ENCODE data around the gene SPAG16.

DNA sequence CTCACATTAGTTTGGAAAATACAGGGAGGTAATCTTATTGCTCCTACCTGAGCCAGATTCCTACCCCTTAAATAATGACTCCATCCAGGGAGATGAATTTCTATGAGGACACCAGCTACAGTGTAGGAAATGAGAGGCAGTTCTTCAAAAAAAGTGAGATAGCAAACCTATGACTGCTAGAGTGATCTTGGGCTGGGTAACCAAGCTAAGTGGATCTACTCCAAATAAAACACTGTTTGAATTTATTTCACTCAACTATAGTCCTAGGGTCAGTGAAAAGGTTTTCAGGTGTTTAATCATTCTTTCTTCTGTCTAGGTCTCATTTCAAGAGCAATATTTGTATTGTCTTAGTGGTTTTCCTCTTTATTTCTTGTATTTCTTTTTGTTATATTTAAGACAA lies 854.5 kb downstream of the SPAG16 start:
- TF ChIP-seq, protein P1, sequence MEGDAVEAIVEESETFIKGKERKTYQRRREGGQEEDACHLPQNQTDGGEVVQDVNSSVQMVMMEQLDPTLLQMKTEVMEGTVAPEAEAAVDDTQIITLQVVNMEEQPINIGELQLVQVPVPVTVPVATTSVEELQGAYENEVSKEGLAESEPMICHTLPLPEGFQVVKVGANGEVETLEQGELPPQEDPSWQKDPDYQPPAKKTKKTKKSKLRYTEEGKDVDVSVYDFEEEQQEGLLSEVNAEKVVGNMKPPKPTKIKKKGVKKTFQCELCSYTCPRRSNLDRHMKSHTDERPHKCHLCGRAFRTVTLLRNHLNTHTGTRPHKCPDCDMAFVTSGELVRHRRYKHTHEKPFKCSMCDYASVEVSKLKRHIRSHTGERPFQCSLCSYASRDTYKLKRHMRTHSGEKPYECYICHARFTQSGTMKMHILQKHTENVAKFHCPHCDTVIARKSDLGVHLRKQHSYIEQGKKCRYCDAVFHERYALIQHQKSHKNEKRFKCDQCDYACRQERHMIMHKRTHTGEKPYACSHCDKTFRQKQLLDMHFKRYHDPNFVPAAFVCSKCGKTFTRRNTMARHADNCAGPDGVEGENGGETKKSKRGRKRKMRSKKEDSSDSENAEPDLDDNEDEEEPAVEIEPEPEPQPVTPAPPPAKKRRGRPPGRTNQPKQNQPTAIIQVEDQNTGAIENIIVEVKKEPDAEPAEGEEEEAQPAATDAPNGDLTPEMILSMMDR (IDR thresholded peaks at IDR 0.05), result no peak
- TF ChIP-seq TCF7L2 (IDR thresholded peaks at IDR 0.05; ENCODE audit: low read depth, low read length), result no peak

All from Panc1 (cell line).